GM10266 (cell line): ENCODE data around the gene FCAR.
"Not testable (repeated sequence)": the region's sequence is repeated elsewhere in the genome, so short reads cannot be mapped to it uniquely, and the experiment has no call there.

Source experiments
- DNase-seq: peaks from one replicate; pipeline ENCODE4 v3.0.0; 2012; ENCODE audit errors: extremely low spot score
- CTCF ChIP-seq: IDR thresholded peaks from 2 replicates; pipeline ENCODE4 v1.5.1; 2012; ENCODE audit warnings: mild to moderate bottlenecking, low read depth; ENCODE audit not compliant: control insufficient read depth, insufficient read depth; ENCODE audit errors: missing control alignments

FCAR gene

GRCh38 chr19:54873990-54874389, at the start of gene FCAR:
Gene FCAR, plus strand, starts transcription at chr19:54874235. Its CDS starts 55 bp downstream, at chr19:54874290.
- no peak for DNase-seq
- TF ChIP-seq CTCF = no peak

- DNase-seq = not testable (repeated sequence)
Measured at GRCh38 chr19:54824416-54824815, 49.6 kb upstream of the FCAR start.

GRCh38 chr19:54825326-54825725, 48.7 kb upstream of the FCAR start:
- not testable (repeated sequence) for DNase-seq

GRCh38 chr19:54828064-54828463, 46.0 kb upstream of the FCAR start:
- DNase-seq = not testable (repeated sequence)

GRCh38 chr19:54832496-54832895, 41.5 kb upstream of the FCAR start, which contains the start of gene KIR2DS4:
Gene KIR2DS4, plus strand, starts transcription at chr19:54832676.
- not testable (repeated sequence) for DNase-seq

- DNase-seq = not testable (repeated sequence)
Measured at GRCh38 chr19:54835126-54835525, 38.9 kb upstream of the FCAR start.

GRCh38 chr19:54837522-54837921, 36.5 kb upstream of the FCAR start:
- DNase-seq = not testable (repeated sequence)

GRCh38 chr19:54843171-54843570, 30.9 kb upstream of the FCAR start:
- DNase-seq = not testable (repeated sequence)

GRCh38 chr19:54850061-54850640, 23.9 kb upstream of the FCAR start, which contains the start of gene KIR3DL2:
Gene KIR3DL2, plus strand, starts transcription at chr19:54850443. Its CDS starts 33 bp downstream, at chr19:54850476.
- DNase-seq = not testable (repeated sequence)

GRCh38 chr19:54850930-54851329, 23.1 kb upstream of the FCAR start:
- TF ChIP-seq CTCF = no peak
- DNase-seq = no peak

- no peak for DNase-seq
- TF ChIP-seq CTCF = no peak
Measured at GRCh38 chr19:54851353-54851752, 22.7 kb upstream of the FCAR start.

- not testable (repeated sequence) for DNase-seq
Measured at GRCh38 chr19:54855241-54855640, 18.8 kb upstream of the FCAR start.

GRCh38 chr19:54858476-54858875, 15.6 kb upstream of the FCAR start:
- DNase-seq = not testable (repeated sequence)

- not testable (repeated sequence) for DNase-seq
Measured at GRCh38 chr19:54859421-54859820, 14.6 kb upstream of the FCAR start.

- not testable (repeated sequence) for DNase-seq
Measured at GRCh38 chr19:54863459-54863858, 10.6 kb upstream of the FCAR start.
